ENCODE data around the gene RASD2.

DNA sequence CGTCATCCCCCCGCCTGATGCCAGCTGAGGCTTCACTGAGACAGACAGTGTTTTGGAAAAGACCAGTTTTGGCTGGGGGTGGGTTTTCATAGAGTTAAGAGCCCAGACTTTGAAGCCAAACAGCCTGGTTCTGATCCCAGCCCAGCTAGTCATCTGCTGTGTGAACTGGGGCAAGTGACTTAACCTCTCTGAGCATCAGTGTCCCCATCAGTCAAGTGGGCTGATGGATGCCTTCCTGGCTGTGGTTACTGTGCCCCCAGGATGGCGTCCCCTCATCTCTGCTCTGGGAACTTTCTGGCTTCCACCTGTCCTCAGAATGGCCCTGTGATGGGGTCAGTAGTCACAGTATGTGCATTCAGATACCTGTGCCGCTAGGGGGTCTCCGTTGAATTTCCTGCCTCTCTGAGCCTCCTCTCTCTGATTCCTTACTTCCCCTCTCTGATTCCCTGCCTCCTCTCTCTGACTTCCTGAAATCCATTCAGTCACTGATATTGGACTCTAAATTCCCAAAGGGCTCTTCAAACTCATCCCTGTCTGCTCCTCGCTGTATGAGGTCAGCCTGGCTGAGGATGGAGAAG, 2.4 kb downstream of the RASD2 start:
- TF ChIP-seq, protein P1, sequence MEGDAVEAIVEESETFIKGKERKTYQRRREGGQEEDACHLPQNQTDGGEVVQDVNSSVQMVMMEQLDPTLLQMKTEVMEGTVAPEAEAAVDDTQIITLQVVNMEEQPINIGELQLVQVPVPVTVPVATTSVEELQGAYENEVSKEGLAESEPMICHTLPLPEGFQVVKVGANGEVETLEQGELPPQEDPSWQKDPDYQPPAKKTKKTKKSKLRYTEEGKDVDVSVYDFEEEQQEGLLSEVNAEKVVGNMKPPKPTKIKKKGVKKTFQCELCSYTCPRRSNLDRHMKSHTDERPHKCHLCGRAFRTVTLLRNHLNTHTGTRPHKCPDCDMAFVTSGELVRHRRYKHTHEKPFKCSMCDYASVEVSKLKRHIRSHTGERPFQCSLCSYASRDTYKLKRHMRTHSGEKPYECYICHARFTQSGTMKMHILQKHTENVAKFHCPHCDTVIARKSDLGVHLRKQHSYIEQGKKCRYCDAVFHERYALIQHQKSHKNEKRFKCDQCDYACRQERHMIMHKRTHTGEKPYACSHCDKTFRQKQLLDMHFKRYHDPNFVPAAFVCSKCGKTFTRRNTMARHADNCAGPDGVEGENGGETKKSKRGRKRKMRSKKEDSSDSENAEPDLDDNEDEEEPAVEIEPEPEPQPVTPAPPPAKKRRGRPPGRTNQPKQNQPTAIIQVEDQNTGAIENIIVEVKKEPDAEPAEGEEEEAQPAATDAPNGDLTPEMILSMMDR (IDR thresholded peaks at IDR 0.05 in 8 of 11, conservative IDR thresholded peaks at IDR 0.05 in 3 of 11), result no peak
- no peak for TF ChIP-seq POLR2A (IDR thresholded peaks at IDR 0.05)
- no peak for TF ChIP-seq POLR2AphosphoS5 (IDR thresholded peaks at IDR 0.05)
